ENCODE data around the gene YWHAQ.
A peak's percentile ranks its signal among the peaks of the same experiment; 100 is the strongest.

Gene YWHAQ

DNA sequence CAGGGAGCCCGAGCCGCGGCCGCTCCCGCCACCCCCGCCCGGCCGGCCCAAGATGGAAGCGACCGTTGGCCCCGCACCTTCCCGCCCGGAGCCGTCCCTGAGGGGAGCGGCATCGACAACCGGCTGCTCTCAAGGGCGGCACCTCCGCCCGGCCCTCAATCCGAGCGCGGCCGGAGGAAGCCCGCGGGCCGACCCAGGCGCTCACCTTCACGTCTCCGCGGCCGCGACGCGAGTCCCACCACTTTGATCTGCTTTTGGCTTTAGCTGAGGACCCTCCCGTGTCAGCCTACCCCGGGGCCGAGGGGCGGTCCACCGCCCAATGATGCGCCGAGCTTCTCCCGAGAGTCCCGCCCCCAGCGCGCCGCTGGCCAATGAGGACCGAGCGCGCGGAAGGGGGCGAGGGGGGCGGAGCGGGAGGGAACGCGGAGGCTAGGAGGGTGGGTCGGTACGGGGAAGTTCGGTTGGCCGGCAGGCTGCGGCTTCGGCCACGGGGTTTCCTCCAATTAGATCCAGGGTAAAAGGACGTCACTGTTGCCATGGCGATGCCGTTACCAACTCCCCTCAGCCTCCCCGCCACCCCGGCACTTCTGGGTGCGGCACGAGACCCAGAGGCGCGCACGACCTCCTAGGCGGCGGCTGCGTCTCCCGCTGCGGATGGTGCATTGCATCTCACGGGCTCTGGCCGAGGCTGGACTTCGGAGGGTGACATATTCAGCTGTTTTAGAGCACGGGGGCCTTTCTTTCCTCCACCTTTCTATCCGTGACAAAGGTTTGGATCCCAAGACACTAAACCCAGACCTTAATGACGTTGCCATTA lies at the start of gene YWHAQ:
TSS of gene YWHAQ (minus strand) at position 262 of the 817 bp plus-strand sequence. CDS start 545 bp downstream, outside the sequence.
- peak; percentile 99 to 100 for DNase-seq (ENCODE audit: low read depth in 2 of 2)
- TF ChIP-seq, protein P1, sequence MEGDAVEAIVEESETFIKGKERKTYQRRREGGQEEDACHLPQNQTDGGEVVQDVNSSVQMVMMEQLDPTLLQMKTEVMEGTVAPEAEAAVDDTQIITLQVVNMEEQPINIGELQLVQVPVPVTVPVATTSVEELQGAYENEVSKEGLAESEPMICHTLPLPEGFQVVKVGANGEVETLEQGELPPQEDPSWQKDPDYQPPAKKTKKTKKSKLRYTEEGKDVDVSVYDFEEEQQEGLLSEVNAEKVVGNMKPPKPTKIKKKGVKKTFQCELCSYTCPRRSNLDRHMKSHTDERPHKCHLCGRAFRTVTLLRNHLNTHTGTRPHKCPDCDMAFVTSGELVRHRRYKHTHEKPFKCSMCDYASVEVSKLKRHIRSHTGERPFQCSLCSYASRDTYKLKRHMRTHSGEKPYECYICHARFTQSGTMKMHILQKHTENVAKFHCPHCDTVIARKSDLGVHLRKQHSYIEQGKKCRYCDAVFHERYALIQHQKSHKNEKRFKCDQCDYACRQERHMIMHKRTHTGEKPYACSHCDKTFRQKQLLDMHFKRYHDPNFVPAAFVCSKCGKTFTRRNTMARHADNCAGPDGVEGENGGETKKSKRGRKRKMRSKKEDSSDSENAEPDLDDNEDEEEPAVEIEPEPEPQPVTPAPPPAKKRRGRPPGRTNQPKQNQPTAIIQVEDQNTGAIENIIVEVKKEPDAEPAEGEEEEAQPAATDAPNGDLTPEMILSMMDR (IDR thresholded peaks at IDR 0.05; ENCODE audit: low read depth, low read length): no peak
- H3K4me3 ChIP-seq (replicated peaks in 1 of 2; ENCODE audit: low read depth in 2 of 2, low read length in 2 of 2): peak within 1 kb of the TSS; percentile 91 to 99

GRCh38 chr2:9680082-9680481 lies 49.3 kb upstream of the YWHAQ start:
- no peak overlapping the region for H3K4me3 ChIP-seq (replicated peaks in 1 of 2; ENCODE audit: low read depth in 2 of 2, low read length in 2 of 2)
- no peak for DNase-seq (ENCODE audit: low read depth in 2 of 2)
- TF ChIP-seq, protein P1 (IDR thresholded peaks at IDR 0.05; ENCODE audit: low read depth, low read length): no peak

- TF ChIP-seq, protein P1 (IDR thresholded peaks at IDR 0.05; ENCODE audit: low read depth, low read length): no peak
- DNase-seq (ENCODE audit: low read depth in 2 of 2): no peak
- H3K4me3 ChIP-seq (replicated peaks in 1 of 2; ENCODE audit: low read depth in 2 of 2, low read length in 2 of 2): no peak overlapping the region
These were observed 48.4 kb upstream of the YWHAQ start for GRCh38 chr2:9679218-9679617.

DNA sequence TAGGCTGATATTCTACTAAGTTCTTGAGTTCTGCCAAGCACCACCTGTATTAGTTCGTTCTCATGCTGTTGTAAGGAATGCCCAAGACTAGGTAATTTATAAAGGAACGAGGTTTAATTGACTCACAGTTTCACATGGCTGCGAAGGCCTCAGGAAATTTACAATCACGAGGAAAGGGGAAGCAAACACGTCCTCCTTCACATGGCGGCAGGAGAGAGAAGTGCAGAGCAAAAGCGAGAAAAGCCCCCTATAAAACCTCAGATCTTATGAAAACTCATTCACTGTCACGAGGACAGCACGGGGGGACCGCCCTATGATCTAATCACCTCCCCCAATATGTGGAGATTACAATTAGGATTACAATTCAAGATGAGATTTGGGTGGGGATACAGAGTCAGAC lies 47.7 kb upstream of the YWHAQ start:
- TF ChIP-seq, protein P1 (IDR thresholded peaks at IDR 0.05; ENCODE audit: low read depth, low read length): no peak
- H3K4me3 ChIP-seq (replicated peaks in 1 of 2; ENCODE audit: low read depth in 2 of 2, low read length in 2 of 2): no peak overlapping the region
- DNase-seq (ENCODE audit: low read depth in 2 of 2): no peak

DNA sequence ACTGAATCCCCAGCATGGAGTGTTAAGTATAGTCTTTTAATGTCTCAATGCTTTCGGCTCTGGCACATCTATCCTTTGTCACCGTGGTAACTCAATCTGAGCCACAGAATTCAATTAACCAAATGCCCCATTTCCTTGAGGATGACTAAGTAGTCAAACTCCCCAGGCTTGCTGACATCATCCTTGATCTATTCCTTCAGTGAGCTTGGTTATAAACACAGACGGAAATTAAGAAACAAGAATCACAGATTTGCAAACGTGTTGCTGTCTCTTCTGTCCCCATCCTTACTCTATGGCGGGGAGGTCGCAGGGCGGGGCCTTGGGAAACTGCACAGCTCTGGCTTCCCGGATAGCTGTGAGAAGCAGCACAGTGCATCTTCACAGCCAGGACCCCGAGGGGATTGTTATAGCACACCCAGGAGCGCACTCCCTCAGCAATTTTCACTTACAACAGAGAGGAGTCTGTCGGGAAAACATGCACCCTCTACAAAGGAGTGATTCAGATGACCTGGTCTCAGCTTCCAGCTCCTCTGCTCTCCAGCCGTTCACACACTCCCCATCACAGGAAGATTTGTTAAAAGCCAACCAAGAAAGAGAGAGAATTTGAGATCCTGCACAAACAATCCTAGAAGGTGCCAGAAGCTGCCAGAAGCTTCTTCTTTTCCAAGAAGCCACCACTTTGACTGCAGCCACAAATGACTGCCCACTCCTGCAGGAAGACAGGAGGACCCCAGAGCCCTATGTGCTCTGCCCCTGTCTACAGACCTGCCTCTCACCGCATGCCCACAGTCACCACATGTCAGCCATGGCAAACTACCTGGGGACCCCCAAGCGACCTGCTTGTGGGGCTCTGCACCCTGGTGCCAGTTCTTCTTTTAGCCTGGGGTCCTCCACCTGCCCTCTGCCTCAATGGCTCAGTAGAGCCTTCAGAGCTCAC lies 44.9 kb upstream of the YWHAQ start:
- TF ChIP-seq, protein P1 (IDR thresholded peaks at IDR 0.05; ENCODE audit: low read depth, low read length): no peak
- H3K4me3 ChIP-seq (replicated peaks in 1 of 2; ENCODE audit: low read depth in 2 of 2, low read length in 2 of 2): peak overlapping the region in 1 of 2 donors; percentile 26
- peak; percentile 80 to 95 for DNase-seq (ENCODE audit: low read depth in 2 of 2)

- TF ChIP-seq, protein P1 (IDR thresholded peaks at IDR 0.05; ENCODE audit: low read depth, low read length): no peak
These were observed 44.2 kb upstream of the YWHAQ start for GRCh38 chr2:9674891-9675414.

More at GRCh38 chr2:9674891-9675414, 44.2 kb upstream of the YWHAQ start:
- no peak for DNase-seq (ENCODE audit: low read depth in 2 of 2)
- H3K4me3 ChIP-seq (replicated peaks in 1 of 2; ENCODE audit: low read depth in 2 of 2, low read length in 2 of 2): no peak overlapping the region
